SK-N-SH (cell line): Measurements from ENCODE around the gene GALK2. TPM values are rescaled to one million over a fixed set of nuclear protein-coding genes. Genes with fewer than 3 reads are reported as not detected.

Source experiments
- CTCF ChIA-PET: fragments of 300-600, 350-600 bp; formaldehyde crosslinking; extraction: SDS; loops from one replicate; lab custom pipeline; 2021; lab: Yijun Ruan, JAX
- POLR2A ChIA-PET: fragments of 350-600 bp; sonication (Branson Sonifier 250); formaldehyde crosslinking; extraction: SDS; loops from one replicate; lab custom pipeline; 2020; ENCODE audit warnings: antibody characterized with exemption, inconsistent platforms; lab: Yijun Ruan, JAX
- DNase-seq: peaks from one replicate; pipeline ENCODE4 v3.0.0; 2012
- H2AFZ ChIP-seq: fragments of 200-600 bp; sonication (generic); 2 replicates; pipeline ENCODE4 v1.8.1; 2016; ENCODE audit warnings: antibody characterized with exemption, mild to moderate bottlenecking, low read depth
- H3F3A ChIP-seq: fragments of 200-600 bp; sonication (generic); replicated peaks from 2 replicates; pipeline ENCODE3; 2016; ENCODE audit warnings: antibody characterized with exemption, mild to moderate bottlenecking; ENCODE audit not compliant: insufficient read depth
- H3K27ac ChIP-seq, 2 experiments: fragments of 200-500 bp in 1 of 2; fragments of 200-600 bp in 1 of 2; sonication (Bioruptor generic) in 1 of 2; sonication (generic), shearing (Covaris generic) in 1 of 2; 2 replicates each; pipeline versions ENCODE4 v1.5.1 to v1.6.1; 2014 to 2016; ENCODE audit warnings: low read depth in 2 of 2, inconsistent platforms in 1 of 2, low read length in 1 of 2, mild to moderate bottlenecking in 1 of 2, mixed read lengths in 1 of 2
- H3K27me3 ChIP-seq: fragments of 200-600 bp; sonication (generic), shearing (Covaris generic); 2 replicates; pipeline ENCODE4 v1.6.1; 2016; ENCODE audit warnings: mixed run types; ENCODE audit not compliant: insufficient read depth
- H3K36me3 ChIP-seq, 2 experiments: fragments of 200-500 bp in 1 of 2; fragments of 200-600 bp in 1 of 2; sonication (Bioruptor generic) in 1 of 2; sonication (generic) in 1 of 2; replicated peaks in 1 of 2; 2 replicates each; pipeline versions ENCODE3 to v1.5.1; 2014 to 2016; ENCODE audit warnings: low read length in 1 of 2, mild to moderate bottlenecking in 1 of 2; ENCODE audit not compliant: insufficient read depth in 2 of 2, control insufficient read depth in 1 of 2
- H3K4me1 ChIP-seq, 2 experiments: fragments of 200-500 bp in 1 of 2; fragments of 200-600 bp in 1 of 2; sonication (Bioruptor generic) in 1 of 2; sonication (generic), shearing (Covaris generic) in 1 of 2; 2 replicates each; pipeline versions ENCODE4 v1.5.1 to v1.6.1; 2014 to 2016; ENCODE audit warnings: low read depth in 1 of 2, low read length in 1 of 2, mixed run types in 1 of 2; ENCODE audit not compliant: insufficient read depth in 2 of 2, control insufficient read depth in 1 of 2
- H3K4me2 ChIP-seq: fragments of 200-600 bp; sonication (generic), shearing (Covaris generic); 2 replicates; pipeline ENCODE4 v1.6.1; 2017; ENCODE audit warnings: mixed run types
- H3K4me3 ChIP-seq, 2 experiments: fragments of 200-500 bp in 1 of 2; fragments of 200-600 bp in 1 of 2; sonication (Bioruptor generic) in 1 of 2; sonication (generic), shearing (Covaris generic) in 1 of 2; 2 replicates each; pipeline versions ENCODE4 v1.5.1 to v1.8.1; 2014 to 2016; ENCODE audit warnings: low read depth in 2 of 2, inconsistent platforms in 1 of 2, low read length in 1 of 2, mild to moderate bottlenecking in 1 of 2, mixed read lengths in 1 of 2, moderate library complexity in 1 of 2
- H3K79me2 ChIP-seq: fragments of 200-600 bp; sonication (generic); 2 replicates; pipeline ENCODE4 v1.8.1; 2017; ENCODE audit warnings: mild to moderate bottlenecking; ENCODE audit not compliant: insufficient read depth
- H3K9ac ChIP-seq: fragments of 200-600 bp; sonication (generic); 2 replicates; pipeline ENCODE4 v1.6.1; 2017; ENCODE audit warnings: mixed run types
- H3K9me2 ChIP-seq: fragments of 200-600 bp; sonication (generic); 2 replicates; pipeline ENCODE4 v1.6.1; 2017; ENCODE audit warnings: mixed run types
- H3K9me3 ChIP-seq: fragments of 200-600 bp; sonication (generic); 2 replicates; pipeline ENCODE4 v1.6.1; 2017; ENCODE audit warnings: mixed run types, mild to moderate bottlenecking, moderate library complexity
- H4K20me1 ChIP-seq: fragments of 200-600 bp; sonication (generic); 2 replicates; pipeline ENCODE4 v1.6.1; 2017; ENCODE audit warnings: mild to moderate bottlenecking, mixed run types; ENCODE audit not compliant: insufficient read depth
- ELF1 ChIP-seq: IDR thresholded peaks from 2 replicates; pipeline ENCODE4 v1.4.0; 2012
- EP300 ChIP-seq, 2 experiments: IDR thresholded peaks; 2 replicates each; pipeline versions ENCODE4 v1.4.0 to v1.6.1; 2012; ENCODE audit warnings: borderline replicate concordance in 1 of 2, low read depth in 1 of 2, low read length in 1 of 2
- EZH2phosphoT487 ChIP-seq: fragments of 200-600 bp; sonication (generic); IDR thresholded peaks from 2 replicates; pipeline ENCODE4 v1.6.1; 2017; ENCODE audit warnings: low read depth, mixed run types, mild to moderate bottlenecking, antibody characterized with exemption, moderate library complexity, borderline replicate concordance
- FOSL2 ChIP-seq: IDR thresholded peaks from 2 replicates; pipeline ENCODE4 v1.4.0; 2012; ENCODE audit warnings: low read depth, mild to moderate bottlenecking, moderate library complexity, borderline replicate concordance
- JUND ChIP-seq: IDR thresholded peaks from 2 replicates; pipeline ENCODE4 v1.4.0; 2012
- MXI1 ChIP-seq: IDR thresholded peaks from 2 replicates; pipeline ENCODE4 v1.6.1; 2012; ENCODE audit warnings: mild to moderate bottlenecking, low read depth, low read length, improper control_type of control experiment
- NFIC ChIP-seq: IDR thresholded peaks from 2 replicates; pipeline ENCODE4 v1.4.0; 2012; ENCODE audit warnings: borderline replicate concordance
- NRF1 ChIP-seq: IDR thresholded peaks from 2 replicates; pipeline ENCODE4 v1.6.1; 2012; ENCODE audit warnings: low read depth, mild to moderate bottlenecking, low read length
- PBX3 ChIP-seq: IDR thresholded peaks from 2 replicates; pipeline ENCODE4; 2012
- RXRA ChIP-seq: IDR thresholded peaks from 2 replicates; pipeline ENCODE4 v1.4.0; 2012; ENCODE audit warnings: low read depth, mild to moderate bottlenecking, borderline replicate concordance
- SIN3A ChIP-seq: IDR thresholded peaks from 2 replicates; pipeline ENCODE4 v1.6.1; 2012; ENCODE audit warnings: low read depth, mild to moderate bottlenecking, low read length, moderate library complexity, borderline replicate concordance
- TAF1 ChIP-seq: IDR thresholded peaks from 2 replicates; pipeline ENCODE4 v1.6.1; 2012; ENCODE audit warnings: low read depth, mild to moderate bottlenecking, low read length, moderate library complexity, borderline replicate concordance
- TCF12 ChIP-seq: IDR thresholded peaks from 2 replicates; pipeline ENCODE4 v1.4.0; 2012
- USF2 ChIP-seq: fragments of 150-350 bp; IDR thresholded peaks from 2 replicates; pipeline ENCODE4 v1.6.1; 2017; ENCODE audit warnings: antibody characterized with exemption, low read length, low read depth, borderline replicate concordance
- WGBS: methylation state at CpG from one replicate; pipeline ENCODE4 v1.1.6; 2017; ENCODE audit warnings: low lambda C conversion rate; 5-methylcytosine and 5-hydroxymethylcytosine counted together
- polyA plus RNA-seq, 3 experiments: library from polyadenylated mRNA; depleted of rRNA; stranded (reverse); fragments of >200 nt; gene quantifications; 2 replicates each; pipeline ENCODE4 v1.2.3, GENCODE V29; 2012

GALK2 gene
- polyA plus RNA-seq, 1 of the 3 experiments (the other 2 are of a cell fraction) = 19.0 TPM

- POLR2A ChIA-PET = no interaction called here
- TF ChIP-seq PBX3 (no peak), FOSL2 (no peak), TAF1 (no peak), EP300 (IDR thresholded peaks at IDR 0.05; ENCODE audit: borderline replicate concordance in 1 of 2, low read depth in 1 of 2, low read length in 1 of 2) (no peak), NFIC (no peak), ELF1 (no peak), USF2 (no peak), SIN3A (no peak)
- Histone ChIP-seq H3F3A (no peaks in the 10 kb centered on the region), H3K9me3 (no peaks in the 10 kb centered on the region), H3K9ac (no peak overlapping the region), H3K36me3 (peaks cover 6 to 7% of the 10 kb centered on the region in 2 experiments), H3K4me3 (no peak overlapping the region), H2AFZ (no peak overlapping the region), H4K20me1 (no peaks in the 10 kb centered on the region), H3K27ac (no peak overlapping the region), H3K9me2 (no peaks in the 10 kb centered on the region), H3K4me1 (peaks cover 0 to 2% of the 10 kb centered on the region in 2 experiments; a peak in 1 of 4 replicates), H3K27me3 (no peaks in the 10 kb centered on the region), H3K79me2 (no peaks in the 10 kb centered on the region), H3K4me2 (no peak overlapping the region)
- WGBS = over 99% methylated on average over 3 of the region's 3 CpGs
- no peak for DNase-seq
- CTCF ChIA-PET = interaction anchor here (0.6 to 1.2 kb wide), 3 partner anchors 11 to 501 kb away, joined by 3 read pairs; no protein-coding TSS in a partner anchor
Observed at GRCh38 chr15:49331951-49332350, 161.9 kb downstream of the GALK2 start.

- Histone ChIP-seq H3K9me3 (no peaks in the 10 kb centered on the region), H3K9me2 (no peaks in the 10 kb centered on the region), H3K27ac (no peak overlapping the region), H3K9ac (no peak overlapping the region), H3F3A (no peaks in the 10 kb centered on the region), H4K20me1 (no peaks in the 10 kb centered on the region), H3K79me2 (no peaks in the 10 kb centered on the region), H2AFZ (no peak overlapping the region), H3K4me2 (no peak overlapping the region), H3K4me3 (no peak overlapping the region), H3K36me3 (no peaks in the 10 kb centered on the region), H3K27me3 (no peaks in the 10 kb centered on the region), H3K4me1 (no peaks in the 10 kb centered on the region)
- CTCF ChIA-PET = interaction anchor here (1.3 kb wide), 1 partner anchor 9 kb away, joined by 3 read pairs; no protein-coding TSS in a partner anchor
- WGBS = 83% methylated on average over 9 of the region's 10 CpGs
- TF ChIP-seq TCF12 (no peak), RXRA (no peak), JUND (no peak), NRF1 (no peak), TAF1 (no peak), EP300 (IDR thresholded peaks at IDR 0.05; ENCODE audit: borderline replicate concordance in 1 of 2, low read depth in 1 of 2, low read length in 1 of 2) (no peak), EZH2phosphoT487 (no peak), PBX3 (no peak), MXI1 (no peak), FOSL2 (no peak)
- DNase-seq = no peak
- POLR2A ChIA-PET = no interaction called here
Observed at GRCh38 chr15:49339656-49340055, 169.6 kb downstream of the GALK2 start.
